Body of pancreas (tissue), 4 donors: ENCODE results near the gene GOPC.

Experiments used
- CTCF ChIP-seq, 7 experiments: fragments of 450-650 bp in 4 of 7; fragments of 200-600 bp in 3 of 7; sonication (generic) in 3 of 7; IDR thresholded peaks; one replicate each; pipeline ENCODE4 v1.5.1; 2016 to 2019; ENCODE audit warnings: antibody characterized with exemption in 7 of 7
- POLR2A ChIP-seq, 3 donors: fragments of 450-650 bp; IDR thresholded peaks; one replicate each; pipeline ENCODE4 v1.6.1; 2016; ENCODE audit warnings: antibody characterized with exemption in 3 of 3, mild to moderate bottlenecking in 2 of 3

- TF ChIP-seq CTCF (IDR thresholded peaks at IDR 0.05) (no peak), POLR2A (IDR thresholded peaks at IDR 0.05) (no peak)
These were observed 41.2 kb downstream of the GOPC start for GRCh38 chr6:117561128-117561527.
